Caki2 (cell line): ENCODE measurements around the gene EPB41L1. TPM values are rescaled to one million over a fixed set of nuclear protein-coding genes. Genes with fewer than 3 reads are reported as not detected.

Experiments
- DNase-seq: peaks from one replicate; pipeline ENCODE4 v3.0.0-alpha.2; 2015; ENCODE audit warnings: low read depth
- in situ Hi-C: cut with HindIII; loops from 2 replicates; pipeline ENCODE4 v1.10.0; 2016; ENCODE audit warnings: low sequenced_read_pairs, low pct_unique_long_range_greater_than_20kb, mixed read lengths
- total RNA-seq: library from RNA; depleted of rRNA; stranded (reverse); fragments of >200 nt; shearing (Covaris generic); gene quantifications from 2 replicates; pipeline ENCODE4 v1.2.3, GENCODE V29; 2014; ENCODE audit warnings: low replicate concordance; rRNA removed

EPB41L1 gene
- total RNA-seq: 44.7 and 54.4 TPM in 2 replicates

GRCh38 chr20:36154700-36155628 is at the start of gene EPB41L1:
EPB41L1 (plus strand) TSS chr20:36154740; CDS start chr20:36173778, 19,038 bp downstream.
- in situ Hi-C loops: no loop called here
- DNase-seq: no peak

- in situ Hi-C loops: no loop called here
- no peak for DNase-seq
Observed at GRCh38 chr20:36104856-36105255, 49.7 kb upstream of the EPB41L1 start.

GRCh38 chr20:36105711-36106226 is 48.8 kb upstream of the EPB41L1 start:
- in situ Hi-C loops: no loop called here
- DNase-seq: peak; percentile 80

- peak; percentile 55 for DNase-seq
- in situ Hi-C loops: no loop called here
Observed at GRCh38 chr20:36106606-36107005, 47.9 kb upstream of the EPB41L1 start.

GRCh38 chr20:36107881-36108280 is 46.7 kb upstream of the EPB41L1 start:
- no peak for DNase-seq

GRCh38 chr20:36109251-36109947 is 45.1 kb upstream of the EPB41L1 start:
- in situ Hi-C loops: no loop called here
- no peak for DNase-seq

More at GRCh38 chr20:36107881-36108280, 46.7 kb upstream of the EPB41L1 start:
- in situ Hi-C loops: no loop called here

- no peak for DNase-seq
- in situ Hi-C loops: no loop called here
Observed at GRCh38 chr20:36110994-36111393, 43.5 kb upstream of the EPB41L1 start.

- no peak for DNase-seq
- in situ Hi-C loops: no loop called here
Observed at GRCh38 chr20:36112112-36112511, 42.4 kb upstream of the EPB41L1 start.

- DNase-seq: no peak
- in situ Hi-C loops: no loop called here
Observed at GRCh38 chr20:36113036-36113435, 41.5 kb upstream of the EPB41L1 start.

- no peak for DNase-seq
- in situ Hi-C loops: no loop called here
Observed at GRCh38 chr20:36113566-36114250, 40.8 kb upstream of the EPB41L1 start.

GRCh38 chr20:36114707-36115106 is 39.8 kb upstream of the EPB41L1 start:
- no peak for DNase-seq
- in situ Hi-C loops: no loop called here

- in situ Hi-C loops: no loop called here
Observed at GRCh38 chr20:36115925-36116324, 38.6 kb upstream of the EPB41L1 start.

GRCh38 chr20:36116807-36117441 is 37.6 kb upstream of the EPB41L1 start:
- in situ Hi-C loops: no loop called here
- no peak for DNase-seq

More at GRCh38 chr20:36115925-36116324, 38.6 kb upstream of the EPB41L1 start:
- DNase-seq: no peak

GRCh38 chr20:36117638-36118037 is 36.9 kb upstream of the EPB41L1 start:
- in situ Hi-C loops: no loop called here
- no peak for DNase-seq

GRCh38 chr20:36118371-36118770 is 36.2 kb upstream of the EPB41L1 start:
- in situ Hi-C loops: no loop called here
- no peak for DNase-seq

GRCh38 chr20:36119537-36119936 is 35.0 kb upstream of the EPB41L1 start:
- no peak for DNase-seq
- in situ Hi-C loops: no loop called here

GRCh38 chr20:36120241-36120640 is 34.3 kb upstream of the EPB41L1 start:
- in situ Hi-C loops: no loop called here
- no peak for DNase-seq

GRCh38 chr20:36120991-36121390 is 33.5 kb upstream of the EPB41L1 start:
- no peak for DNase-seq
- in situ Hi-C loops: no loop called here
